ENCODE measurements around the gene TAS2R50.

TAS2R50 gene

DNA sequence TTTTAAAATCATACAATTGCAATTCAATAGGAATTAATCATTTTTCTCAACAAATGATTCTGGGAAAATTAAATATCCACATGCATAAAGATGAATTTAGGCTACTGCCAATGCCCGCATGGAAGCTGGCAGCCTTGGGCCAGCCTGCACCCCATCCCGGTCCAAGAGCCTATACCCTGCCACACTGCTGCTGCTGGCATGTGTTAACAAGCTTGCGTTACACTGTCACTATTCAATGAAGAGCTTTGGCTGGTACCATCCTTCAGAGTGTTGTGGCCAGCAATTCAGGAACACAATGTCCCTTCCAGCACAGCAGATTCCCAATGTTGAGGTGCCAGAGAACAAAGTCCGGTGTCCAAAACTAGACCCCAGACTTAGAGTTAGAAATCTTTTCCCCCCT is 34.1 kb downstream of the TAS2R50 start:
- no peak for DNase-seq (ENCODE audit: low spot score)

- no peak for DNase-seq (ENCODE audit: low spot score)
Observed at GRCh38 chr12:10943167-10943566, 43.5 kb downstream of the TAS2R50 start.

DNA sequence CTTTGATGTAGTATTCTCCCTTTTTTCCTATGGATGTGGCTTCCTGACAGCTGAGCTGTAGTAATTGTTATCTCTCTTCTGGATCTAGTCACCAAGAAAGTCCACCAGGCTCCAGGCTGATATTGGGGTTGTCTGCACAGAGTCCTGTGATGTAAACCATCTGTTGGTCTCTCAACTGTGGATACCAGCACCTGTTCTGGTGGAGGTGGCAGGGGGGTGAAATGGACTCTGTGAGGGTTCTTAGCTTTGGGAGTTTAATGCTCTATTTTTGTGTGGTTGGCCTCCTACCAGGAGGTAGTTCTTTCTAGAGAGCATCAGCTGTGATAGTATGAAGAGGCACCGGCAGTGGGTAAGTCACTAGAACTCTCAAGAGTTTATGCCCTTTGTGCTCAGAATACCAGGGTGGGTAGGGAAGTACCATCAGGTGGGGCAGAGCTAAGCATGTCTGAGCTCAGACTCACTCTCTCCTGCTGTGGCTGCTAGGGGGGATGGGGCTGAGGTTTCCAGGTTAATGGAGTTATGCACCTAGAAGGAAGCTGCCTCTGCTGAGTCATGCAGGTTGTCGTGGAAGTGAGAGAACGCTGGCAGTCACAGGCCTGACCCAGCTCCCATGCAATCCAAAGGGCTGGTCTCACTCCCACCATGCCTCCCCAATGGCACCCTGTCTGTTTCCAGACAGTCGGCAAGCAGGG is 44.6 kb downstream of the TAS2R50 start:
- no peak for DNase-seq (ENCODE audit: low spot score)

GRCh38 chr12:10941369-10941768 is 45.3 kb downstream of the TAS2R50 start:
- DNase-seq (ENCODE audit: low spot score), result no peak

DNA sequence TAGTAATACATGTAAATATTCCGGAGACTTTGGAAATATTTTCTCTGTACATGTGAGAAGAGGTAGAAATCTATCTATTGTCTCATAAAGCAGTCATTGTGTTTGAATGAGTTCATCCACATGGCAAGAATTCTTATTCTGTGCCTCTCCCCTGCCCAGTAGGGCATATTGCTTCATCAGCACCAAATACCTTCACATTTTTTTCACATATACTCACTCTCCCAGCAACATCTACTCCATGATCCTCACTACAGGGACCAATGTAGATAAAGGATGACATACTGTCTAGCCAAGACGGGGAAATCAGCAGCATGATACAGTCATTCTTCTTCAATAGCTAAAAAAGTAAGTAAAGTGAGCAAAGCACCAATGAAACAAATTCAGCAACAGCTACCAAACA is 46.3 kb downstream of the TAS2R50 start:
- DNase-seq (ENCODE audit: low spot score), result no peak

DNA sequence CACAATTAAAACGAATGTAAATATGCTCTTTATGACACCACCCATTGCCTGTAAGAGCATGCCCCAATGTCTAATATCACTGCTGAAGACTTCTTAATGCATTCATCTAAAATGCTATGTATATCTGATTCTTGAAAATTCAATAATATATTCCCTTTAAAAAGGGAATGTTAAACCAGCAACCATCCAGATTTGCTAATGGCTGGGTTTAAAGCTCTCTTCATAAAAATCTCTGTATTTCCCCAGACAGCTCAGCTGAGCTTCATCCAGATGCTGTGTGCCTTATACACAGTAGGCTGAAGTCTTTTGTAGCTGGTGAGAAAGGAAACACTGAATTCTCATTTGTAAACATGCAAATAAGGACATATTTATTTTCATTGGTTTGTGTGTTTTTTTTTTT is 47.5 kb downstream of the TAS2R50 start, which contains the start of gene TAS2R14:
Gene TAS2R14 (minus strand): TSS at position 101 of the 400 bp plus-strand sequence. CDS start 56 bp downstream, at position 45.
- no peak for DNase-seq (ENCODE audit: low spot score)

DNA sequence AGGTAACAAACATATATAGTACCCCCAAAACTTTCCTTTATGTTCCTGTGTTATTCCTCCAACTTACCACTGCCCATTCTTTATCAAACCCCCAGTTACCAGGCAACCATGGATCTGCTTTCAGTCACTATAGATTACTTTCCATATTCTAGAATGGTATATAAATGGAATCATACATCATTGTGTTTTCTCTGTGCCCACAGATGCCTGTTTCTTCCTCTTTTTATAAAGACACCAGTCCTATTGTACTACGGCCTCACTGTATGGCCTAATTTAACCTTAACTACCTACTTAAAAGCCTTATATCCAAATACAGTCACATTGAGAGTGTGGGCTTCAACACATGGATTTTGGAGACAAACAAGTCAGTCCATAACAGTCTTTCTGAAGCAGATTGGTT is 50.2 kb downstream of the TAS2R50 start:
- no peak for DNase-seq (ENCODE audit: low spot score)
